ENCODE data around the gene ATG16L2.

GRCh38 chr11:72829884-72830533 lies 15.8 kb downstream of the ATG16L2 start:
- TF ChIP-seq CTCF (conservative IDR thresholded peaks at IDR 0.05; ENCODE audit: low read depth, low read length), result no peak
- TF ChIP-seq CEBPB (IDR thresholded peaks at IDR 0.05; ENCODE audit: low read depth, low read length), result no peak
- TF ChIP-seq USF2 (IDR thresholded peaks at IDR 0.05; ENCODE audit: low read depth, low read length), result no peak
- no peak for TF ChIP-seq MAFK (IDR thresholded peaks at IDR 0.05; ENCODE audit: low read depth, low read length)
- no peak for TF ChIP-seq RFX5 (IDR thresholded peaks at IDR 0.05; ENCODE audit: low read depth, low read length)

Measured in IMR-90 (cell line).